Measurements from ENCODE around the gene CDH13. TPM values are rescaled to one million over a fixed set of nuclear protein-coding genes. Genes with fewer than 3 reads are reported as not detected.

Gene CDH13
- total RNA-seq, 2 donors from 2014 or later: 228 to 280 TPM

- Histone ChIP-seq H3K27me3 (replicated peaks; ENCODE audit: insufficient read depth) (no peaks in the 10 kb centered on the region), H3K27ac (no peak overlapping the region), H3K4me1 (ENCODE audit: control insufficient read depth in 1 of 2, low read depth in 2 of 2) (peaks cover 0 to 11% of the 10 kb centered on the region in 2 donors), H3K36me3 (no peaks in the 10 kb centered on the region), H3K9me3 (no peaks in the 10 kb centered on the region), H3K4me3 (no peak overlapping the region)
- DNase-seq (ENCODE audit: low spot score) (no peak), ATAC-seq (ENCODE audit: insufficient number of reproducible peaks, low FRiP score, low read depth) (no peak)
- TF ChIP-seq CTCF (IDR thresholded peaks at IDR 0.05): no peak
These were observed 316.6 kb downstream of the CDH13 start for GRCh38 chr16:82943371-82943770.

- Histone ChIP-seq H3K36me3 (no peaks in the 10 kb centered on the region), H3K4me3 (no peak overlapping the region), H3K27me3 (replicated peaks; ENCODE audit: insufficient read depth) (no peaks in the 10 kb centered on the region), H3K27ac (no peak overlapping the region), H3K9me3 (no peaks in the 10 kb centered on the region), H3K4me1 (ENCODE audit: control insufficient read depth in 1 of 2, low read depth in 2 of 2) (peaks cover 0 to 11% of the 10 kb centered on the region in 2 donors)
- ATAC-seq (ENCODE audit: insufficient number of reproducible peaks, low FRiP score, low read depth) (no peak), DNase-seq (ENCODE audit: low spot score) (no peak)
- TF ChIP-seq CTCF (IDR thresholded peaks at IDR 0.05): no peak
These were observed 318.8 kb downstream of the CDH13 start for GRCh38 chr16:82945420-82946101.

GRCh38 chr16:82947698-82948097 lies 320.9 kb downstream of the CDH13 start:
- Histone ChIP-seq H3K4me1 (ENCODE audit: control insufficient read depth in 1 of 2, low read depth in 2 of 2) (peaks cover 0 to 11% of the 10 kb centered on the region in 2 donors), H3K4me3 (no peak overlapping the region), H3K27me3 (replicated peaks; ENCODE audit: insufficient read depth) (no peaks in the 10 kb centered on the region), H3K9me3 (no peaks in the 10 kb centered on the region), H3K36me3 (no peaks in the 10 kb centered on the region), H3K27ac (no peak overlapping the region)
- no peak for TF ChIP-seq CTCF (IDR thresholded peaks at IDR 0.05)
- DNase-seq (ENCODE audit: low spot score): no peak
- ATAC-seq (ENCODE audit: insufficient number of reproducible peaks, low FRiP score, low read depth): no peak

- Histone ChIP-seq H3K27ac (no peak overlapping the region), H3K9me3 (no peaks in the 10 kb centered on the region), H3K36me3 (no peaks in the 10 kb centered on the region), H3K4me3 (no peak overlapping the region), H3K4me1 (ENCODE audit: control insufficient read depth in 1 of 2, low read depth in 2 of 2) (peaks cover 0 to 8% of the 10 kb centered on the region in 2 donors), H3K27me3 (replicated peaks; ENCODE audit: insufficient read depth) (no peaks in the 10 kb centered on the region)
- TF ChIP-seq CTCF (IDR thresholded peaks at IDR 0.05): no peak
- ATAC-seq (ENCODE audit: insufficient number of reproducible peaks, low FRiP score, low read depth) (no peak), DNase-seq (ENCODE audit: low spot score) (no peak)
These were observed 322.2 kb downstream of the CDH13 start for GRCh38 chr16:82949016-82949415.

GRCh38 chr16:82953517-82953916 lies 326.7 kb downstream of the CDH13 start:
- H3K9me3 ChIP-seq: no peaks in the 10 kb centered on the region
- H3K27ac ChIP-seq: no peak overlapping the region
- ATAC-seq (ENCODE audit: insufficient number of reproducible peaks, low FRiP score, low read depth) (no peak), DNase-seq (ENCODE audit: low spot score) (no peak)
- no peaks in the 10 kb centered on the region for H3K36me3 ChIP-seq
- no peaks in the 10 kb centered on the region for H3K27me3 ChIP-seq (replicated peaks; ENCODE audit: insufficient read depth)
- no peak overlapping the region for H3K4me3 ChIP-seq
- TF ChIP-seq CTCF (IDR thresholded peaks at IDR 0.05): no peak
- H3K4me1 ChIP-seq (ENCODE audit: control insufficient read depth in 1 of 2, low read depth in 2 of 2): peaks cover 0 to 18% of the 10 kb centered on the region in 2 donors
